Stimulated activated CD8-positive, alpha-beta memory T cell treated with anti-CD3 and anti-CD28 coated beads, Interleukin-4, amount 100 ng/mL, for 1 hour (primary cell): Measurements from ENCODE around the gene NID1.

Experiments
- DNase-seq, 2 donors: peaks; one replicate each; pipeline ENCODE4 v3.0.0-alpha.2; 2020; ENCODE audit warnings: low read depth in 2 of 2, low spot score in 1 of 2

Gene NID1, protein sequence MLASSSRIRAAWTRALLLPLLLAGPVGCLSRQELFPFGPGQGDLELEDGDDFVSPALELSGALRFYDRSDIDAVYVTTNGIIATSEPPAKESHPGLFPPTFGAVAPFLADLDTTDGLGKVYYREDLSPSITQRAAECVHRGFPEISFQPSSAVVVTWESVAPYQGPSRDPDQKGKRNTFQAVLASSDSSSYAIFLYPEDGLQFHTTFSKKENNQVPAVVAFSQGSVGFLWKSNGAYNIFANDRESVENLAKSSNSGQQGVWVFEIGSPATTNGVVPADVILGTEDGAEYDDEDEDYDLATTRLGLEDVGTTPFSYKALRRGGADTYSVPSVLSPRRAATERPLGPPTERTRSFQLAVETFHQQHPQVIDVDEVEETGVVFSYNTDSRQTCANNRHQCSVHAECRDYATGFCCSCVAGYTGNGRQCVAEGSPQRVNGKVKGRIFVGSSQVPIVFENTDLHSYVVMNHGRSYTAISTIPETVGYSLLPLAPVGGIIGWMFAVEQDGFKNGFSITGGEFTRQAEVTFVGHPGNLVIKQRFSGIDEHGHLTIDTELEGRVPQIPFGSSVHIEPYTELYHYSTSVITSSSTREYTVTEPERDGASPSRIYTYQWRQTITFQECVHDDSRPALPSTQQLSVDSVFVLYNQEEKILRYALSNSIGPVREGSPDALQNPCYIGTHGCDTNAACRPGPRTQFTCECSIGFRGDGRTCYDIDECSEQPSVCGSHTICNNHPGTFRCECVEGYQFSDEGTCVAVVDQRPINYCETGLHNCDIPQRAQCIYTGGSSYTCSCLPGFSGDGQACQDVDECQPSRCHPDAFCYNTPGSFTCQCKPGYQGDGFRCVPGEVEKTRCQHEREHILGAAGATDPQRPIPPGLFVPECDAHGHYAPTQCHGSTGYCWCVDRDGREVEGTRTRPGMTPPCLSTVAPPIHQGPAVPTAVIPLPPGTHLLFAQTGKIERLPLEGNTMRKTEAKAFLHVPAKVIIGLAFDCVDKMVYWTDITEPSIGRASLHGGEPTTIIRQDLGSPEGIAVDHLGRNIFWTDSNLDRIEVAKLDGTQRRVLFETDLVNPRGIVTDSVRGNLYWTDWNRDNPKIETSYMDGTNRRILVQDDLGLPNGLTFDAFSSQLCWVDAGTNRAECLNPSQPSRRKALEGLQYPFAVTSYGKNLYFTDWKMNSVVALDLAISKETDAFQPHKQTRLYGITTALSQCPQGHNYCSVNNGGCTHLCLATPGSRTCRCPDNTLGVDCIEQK

DNA sequence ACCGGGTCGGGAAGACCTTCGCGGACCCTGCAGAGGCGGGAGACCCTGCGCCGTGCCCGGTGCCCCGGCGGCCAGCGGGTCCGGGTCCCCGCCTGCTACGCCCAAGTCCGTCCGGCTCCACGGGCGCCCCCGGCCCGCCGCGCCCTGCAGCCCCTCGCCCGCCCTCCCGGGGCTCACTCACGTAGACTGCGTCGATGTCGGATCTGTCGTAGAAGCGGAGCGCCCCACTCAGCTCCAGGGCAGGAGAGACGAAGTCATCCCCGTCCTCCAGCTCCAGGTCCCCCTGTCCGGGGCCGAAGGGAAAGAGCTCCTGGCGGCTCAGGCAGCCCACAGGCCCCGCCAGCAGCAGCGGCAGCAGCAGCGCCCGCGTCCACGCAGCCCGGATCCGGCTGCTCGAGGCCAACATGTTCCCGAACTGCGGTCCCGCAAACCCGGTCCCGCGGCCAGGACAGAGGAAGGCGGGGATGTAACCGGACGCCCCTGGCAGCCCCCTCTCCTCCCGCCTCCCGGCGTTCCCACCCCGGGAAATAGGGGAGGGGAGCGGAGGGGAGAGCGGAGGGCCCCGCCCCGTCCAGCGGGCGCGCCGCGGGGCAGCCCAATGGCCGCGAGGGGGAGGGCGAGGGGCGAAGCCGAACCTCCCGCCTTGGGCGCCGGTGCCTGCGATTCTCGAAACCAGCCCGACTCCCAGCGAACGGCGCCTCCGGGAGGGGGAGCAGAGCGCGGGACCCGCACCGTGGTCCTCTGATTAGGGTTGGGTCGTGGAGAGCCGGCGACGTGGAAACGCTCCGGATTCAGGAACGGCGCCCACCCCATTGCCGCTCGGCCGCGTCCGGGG, at the start of gene NID1:
TSS of gene NID1 (minus strand) at position 417 of the 835 bp plus-strand sequence. CDS start at position 406, 11 bp downstream.
- no peak for DNase-seq

DNA sequence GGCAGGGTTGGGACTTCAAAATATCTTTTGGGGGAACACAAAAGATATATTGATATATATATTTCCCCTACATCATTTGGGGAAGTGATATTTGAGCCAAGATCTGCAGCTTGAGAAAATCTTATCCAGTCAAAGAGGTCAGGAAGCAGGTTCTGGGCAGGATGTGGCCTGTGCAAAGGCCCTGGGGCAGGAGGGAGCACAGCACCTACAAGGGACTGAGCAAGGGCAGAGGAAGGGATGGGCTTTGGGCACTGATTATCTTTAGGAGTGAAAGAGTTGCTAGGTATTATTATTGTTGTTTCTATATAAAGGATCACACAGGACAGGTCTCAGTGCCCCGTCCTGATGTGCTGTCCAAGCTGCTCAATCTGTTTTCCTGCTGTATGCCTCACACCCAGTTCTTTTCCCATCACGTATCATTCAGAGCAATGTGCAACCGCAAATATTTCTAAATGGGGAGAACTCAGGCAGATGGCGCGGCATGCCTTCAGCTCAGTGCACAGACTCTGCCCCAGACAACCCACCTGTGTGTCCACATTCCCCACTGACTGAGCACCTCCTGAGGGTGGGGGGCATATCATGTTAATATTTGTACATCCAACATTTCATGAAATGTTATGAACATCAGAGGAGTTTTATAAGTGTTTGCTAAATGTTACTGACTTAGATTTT, 49.3 kb upstream of the NID1 start:
- DNase-seq: no peak

DNA sequence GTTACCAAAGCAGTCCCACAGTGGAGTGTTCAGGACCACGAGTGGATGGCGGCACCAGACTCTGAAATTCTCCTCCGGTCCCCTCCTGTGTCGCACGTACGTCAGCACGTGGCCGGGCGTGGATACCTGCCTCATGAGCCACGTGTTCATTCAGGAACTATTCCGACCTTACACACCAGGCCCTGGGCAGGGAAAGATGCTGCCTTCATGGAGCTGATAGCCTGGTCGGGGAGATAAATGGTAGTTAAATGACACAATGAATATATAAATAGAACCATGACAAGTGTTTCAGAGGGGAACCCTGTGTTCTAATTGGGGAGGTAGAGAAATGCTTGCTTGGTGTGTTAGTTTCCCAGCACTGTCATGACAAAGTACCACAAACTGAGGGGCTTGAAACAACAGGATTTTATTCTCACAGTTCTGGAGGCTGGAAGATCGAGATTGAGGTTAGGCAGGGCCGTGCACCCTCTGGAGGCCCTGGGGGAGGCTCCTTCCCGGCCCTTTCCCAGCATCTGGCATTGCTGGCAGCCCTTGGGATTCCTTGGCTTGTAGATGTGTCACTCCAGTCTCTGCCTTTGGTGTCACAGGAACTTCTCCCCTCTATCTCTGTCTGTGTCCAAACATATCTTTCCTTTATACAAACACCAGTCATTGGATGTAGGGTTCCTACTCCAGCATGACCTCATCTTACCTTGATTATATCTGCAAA, 48.6 kb upstream of the NID1 start:
- DNase-seq: no peak

DNA sequence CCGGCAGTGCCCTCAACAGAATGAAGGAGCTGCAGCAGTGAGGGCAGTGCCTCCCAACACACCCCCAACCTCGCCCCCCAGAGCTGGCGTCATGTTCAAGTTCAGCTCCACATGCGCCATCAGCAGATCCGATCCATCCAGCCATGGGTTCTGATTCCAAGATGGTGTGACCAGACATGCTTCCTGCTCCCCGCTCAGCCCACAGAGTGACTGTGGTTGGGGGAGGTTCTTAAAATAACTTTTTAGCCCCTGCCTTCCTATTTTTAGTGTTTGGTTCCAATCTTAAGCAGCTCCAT, 47.4 kb upstream of the NID1 start:
- no peak for DNase-seq

DNA sequence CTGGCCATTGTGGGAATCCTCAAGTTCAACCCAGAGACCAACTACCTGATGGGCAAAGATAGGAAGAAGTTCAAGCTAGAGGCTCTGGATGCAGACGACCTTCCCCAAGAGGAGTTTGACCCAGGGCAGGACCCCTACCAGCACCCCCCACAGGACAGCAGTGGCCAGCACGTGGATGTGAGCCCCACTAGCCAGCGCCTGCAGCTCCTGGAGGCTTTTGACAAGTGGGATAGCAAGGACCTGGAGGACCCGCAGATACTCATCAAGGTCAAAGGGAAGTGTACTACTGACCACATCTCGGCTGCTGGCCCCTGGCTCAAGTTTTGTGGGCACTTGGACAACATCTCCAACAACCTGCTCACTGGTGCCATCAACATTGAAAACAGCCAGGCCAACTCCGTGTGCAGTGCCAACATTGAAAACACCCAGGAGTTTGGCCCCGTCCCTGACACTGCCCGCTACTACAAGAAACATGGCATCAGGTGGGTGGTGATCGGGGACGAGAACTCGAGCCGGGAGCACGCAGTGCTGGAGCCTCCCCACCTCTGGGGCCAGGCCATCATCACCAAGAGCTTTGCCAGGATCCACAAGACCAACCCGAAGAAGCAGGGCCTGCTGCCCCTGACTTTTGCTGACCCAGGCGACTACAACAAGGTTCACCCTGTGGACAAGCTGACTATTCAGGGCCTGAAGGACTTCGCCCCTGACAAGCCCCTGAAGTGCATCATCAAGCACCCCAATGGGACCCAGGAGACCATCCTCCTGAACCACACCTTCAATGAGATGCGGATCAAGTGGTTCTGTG, 46.8 kb upstream of the NID1 start:
- no peak for DNase-seq

DNA sequence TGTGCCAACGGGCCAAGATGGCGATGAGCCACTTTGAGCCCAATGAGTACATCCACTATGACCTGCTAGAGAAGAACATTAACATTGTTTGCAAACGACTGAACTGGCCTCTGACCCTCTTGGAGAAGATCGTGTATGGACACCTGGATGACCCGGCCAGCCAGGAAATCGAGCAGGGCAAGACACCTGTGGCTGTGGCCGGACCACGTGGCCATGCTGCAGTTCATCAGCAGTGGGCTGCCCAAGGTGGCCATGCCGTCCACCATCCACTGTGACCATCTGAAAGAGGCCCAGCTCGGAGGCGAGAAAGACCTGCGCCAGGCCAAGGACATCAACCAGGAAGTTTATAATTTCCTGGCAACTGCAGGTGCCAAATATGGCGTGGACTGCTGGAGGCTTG, 45.2 kb upstream of the NID1 start:
- no peak for DNase-seq

DNA sequence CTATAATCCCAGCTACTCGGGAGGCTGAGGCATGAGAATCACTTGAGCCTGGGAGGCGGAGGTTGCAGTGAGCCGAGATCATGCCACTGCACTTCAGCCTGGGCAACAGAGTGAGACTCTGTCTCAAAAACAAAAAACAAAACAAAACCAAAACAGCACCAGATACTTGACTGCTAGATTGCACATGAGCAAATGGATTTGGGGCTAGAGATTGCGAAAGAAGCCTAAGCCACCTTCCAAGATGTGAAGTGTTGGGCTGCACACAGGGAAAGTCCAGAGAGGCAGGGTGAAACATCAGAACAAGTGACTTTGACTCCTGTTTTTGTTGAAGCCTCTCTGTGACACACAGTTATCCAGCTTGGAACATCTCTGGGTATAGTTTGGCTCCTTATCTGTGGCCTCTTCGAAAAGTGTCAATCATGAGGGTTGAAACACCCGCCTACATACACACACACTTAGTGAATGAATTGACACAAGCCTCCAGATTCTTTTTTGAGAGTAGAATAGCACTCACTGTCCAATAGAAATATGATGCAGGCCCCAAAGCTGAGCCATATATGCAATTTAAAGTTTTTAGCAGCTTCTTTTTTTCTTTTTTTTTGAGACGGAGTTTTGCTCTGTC, 43.2 kb upstream of the NID1 start:
- DNase-seq: no peak

DNA sequence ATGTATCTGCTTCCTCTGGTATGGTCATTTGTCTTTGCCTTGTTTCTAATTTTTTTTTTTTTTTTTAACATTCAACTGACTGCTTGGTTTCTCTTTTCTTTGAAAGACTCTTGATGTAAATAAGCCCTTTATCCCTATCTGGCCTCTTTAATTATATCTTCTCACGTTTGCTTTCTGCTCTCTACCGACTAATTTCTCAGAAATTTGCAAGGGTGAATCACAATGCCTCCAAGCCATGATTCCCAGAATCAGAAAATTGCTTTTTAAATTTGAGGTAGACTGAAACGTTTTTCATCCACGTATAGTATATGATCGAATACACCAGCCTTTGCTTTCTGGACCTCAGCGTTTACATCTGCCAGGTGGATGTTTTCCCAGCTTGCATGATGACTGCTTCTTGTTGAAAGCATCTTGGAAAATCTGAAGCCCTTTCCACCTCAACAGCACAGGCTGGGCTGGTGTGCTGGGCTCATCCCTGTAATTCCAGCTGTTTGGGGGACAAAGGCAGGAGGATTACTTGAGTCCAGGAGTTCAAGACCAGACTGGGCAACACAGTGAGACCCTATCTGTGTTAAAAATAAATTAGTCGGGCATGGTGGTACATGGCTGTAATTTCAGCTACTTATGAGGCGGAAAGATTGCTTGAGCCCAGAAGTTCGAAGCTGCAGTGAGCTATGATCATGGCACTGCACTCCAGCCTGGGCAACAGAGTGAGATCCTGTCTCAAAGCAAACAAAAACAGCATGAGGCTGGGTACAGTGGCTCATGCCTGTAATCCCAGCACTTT, 42.4 kb upstream of the NID1 start:
- no peak for DNase-seq

DNA sequence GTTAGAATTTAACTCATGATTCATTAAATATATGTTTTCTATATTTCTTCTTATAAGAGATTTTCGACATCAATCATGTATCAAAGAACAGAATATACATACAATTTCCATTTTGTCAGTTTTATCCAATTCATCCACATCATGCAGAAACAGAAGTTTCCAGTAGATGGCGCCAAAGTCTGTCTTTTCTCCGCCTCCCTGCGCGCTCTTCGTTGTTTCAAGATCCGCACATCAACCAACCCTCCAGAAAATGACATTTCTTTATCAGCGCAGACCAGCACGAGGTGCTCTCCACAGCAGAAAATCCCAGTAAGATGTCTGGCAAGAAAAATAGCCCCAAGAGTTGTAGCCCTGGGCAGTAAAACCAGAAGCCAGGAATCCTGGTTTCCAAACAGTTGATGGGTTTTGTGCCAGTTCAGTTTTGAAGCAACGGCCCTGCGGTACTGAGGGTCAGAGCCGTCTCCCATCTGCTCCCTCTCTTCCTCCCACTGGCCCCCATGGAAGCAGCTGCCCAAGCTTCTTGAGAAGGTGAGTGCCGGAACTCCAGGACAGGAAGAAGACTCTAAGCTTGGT, 38.8 kb upstream of the NID1 start:
- DNase-seq: peak; percentile 26 to 29

DNA sequence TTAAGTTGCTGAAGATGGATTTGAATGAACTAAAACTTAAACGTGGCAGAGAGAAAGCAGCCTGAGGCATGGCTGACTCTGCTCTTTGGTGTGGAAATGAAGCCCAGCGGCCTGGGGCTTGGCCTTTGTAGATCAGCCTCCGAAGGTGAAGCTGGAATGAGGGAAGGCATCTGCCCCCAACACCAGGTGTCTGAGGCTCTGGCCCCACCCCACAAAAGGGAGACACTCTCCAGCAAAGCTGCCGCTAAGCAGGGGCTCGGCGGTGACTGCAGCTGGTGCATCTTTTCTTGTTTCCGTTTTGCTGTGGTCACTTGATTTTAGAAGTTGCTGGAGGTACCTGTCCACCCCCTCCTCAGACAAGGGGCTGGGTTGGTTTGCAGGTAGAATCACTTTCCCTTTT, 38.2 kb upstream of the NID1 start:
- DNase-seq: no peak

DNA sequence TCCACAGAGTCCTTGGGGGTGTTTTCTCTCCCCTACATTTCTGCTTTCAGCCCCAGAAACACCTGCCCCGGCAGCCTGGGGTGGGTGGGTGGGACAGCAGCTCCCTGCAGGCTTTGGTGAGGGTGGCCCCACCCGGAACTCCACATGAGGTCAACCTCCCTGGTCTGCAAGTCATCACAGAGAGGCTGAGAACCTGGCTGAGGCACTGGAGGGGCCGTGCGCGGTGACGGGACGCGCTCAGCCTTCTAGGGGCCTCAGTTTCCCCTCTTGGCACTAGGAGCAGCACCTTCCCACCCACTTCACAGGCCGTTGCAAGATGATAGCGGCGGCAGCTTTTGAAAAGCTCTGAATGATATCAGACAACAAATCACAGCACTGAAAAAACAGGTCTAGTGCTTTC, 37.7 kb upstream of the NID1 start:
- no peak for DNase-seq

DNA sequence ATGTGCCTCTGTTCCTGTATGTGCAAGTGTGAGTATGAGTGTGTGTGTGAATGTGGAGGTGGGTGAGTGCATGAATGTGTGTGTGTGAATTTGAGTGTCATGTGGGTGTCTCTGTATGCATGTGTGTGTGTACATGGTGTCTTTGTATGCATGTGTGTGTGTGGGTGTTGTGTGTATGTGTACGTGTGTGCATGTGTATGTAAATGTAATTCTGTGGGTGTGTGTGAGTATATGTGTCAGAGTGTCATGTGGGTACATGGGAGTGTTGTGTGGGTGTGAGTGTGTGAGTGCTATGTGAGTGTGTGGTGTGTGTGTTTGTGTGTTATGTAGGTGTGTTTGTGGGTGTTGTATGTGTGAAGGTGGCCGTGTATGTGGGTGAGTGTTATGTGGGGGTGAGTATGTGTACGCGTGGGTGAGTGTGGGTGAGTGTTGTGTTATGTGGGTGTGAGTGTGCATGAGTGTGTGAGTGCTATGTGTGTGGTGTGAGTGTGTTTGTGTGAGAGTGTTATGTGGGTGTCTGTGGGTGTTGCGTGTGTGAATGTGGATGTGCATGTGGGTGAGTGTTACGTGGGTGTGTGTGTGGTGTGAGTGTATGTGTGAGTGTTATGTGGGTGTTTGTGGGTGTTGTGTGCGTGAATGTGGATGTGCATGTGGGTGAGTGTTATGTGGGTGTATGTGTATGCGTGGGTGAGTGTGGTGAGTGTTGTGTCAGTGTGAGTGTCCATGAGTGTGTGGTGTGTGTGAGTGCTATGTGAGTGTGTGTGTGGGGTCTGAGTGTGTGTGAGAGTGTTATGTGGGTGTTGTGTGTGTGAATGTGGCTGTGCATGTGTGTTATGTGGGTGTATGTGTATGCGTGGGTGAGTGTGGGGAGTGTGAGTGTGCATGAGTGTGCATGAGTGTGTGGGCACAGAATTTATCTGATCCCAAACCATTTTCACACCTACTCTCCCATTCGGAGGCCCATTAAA, 36.6 kb upstream of the NID1 start:
- no peak for DNase-seq

DNA sequence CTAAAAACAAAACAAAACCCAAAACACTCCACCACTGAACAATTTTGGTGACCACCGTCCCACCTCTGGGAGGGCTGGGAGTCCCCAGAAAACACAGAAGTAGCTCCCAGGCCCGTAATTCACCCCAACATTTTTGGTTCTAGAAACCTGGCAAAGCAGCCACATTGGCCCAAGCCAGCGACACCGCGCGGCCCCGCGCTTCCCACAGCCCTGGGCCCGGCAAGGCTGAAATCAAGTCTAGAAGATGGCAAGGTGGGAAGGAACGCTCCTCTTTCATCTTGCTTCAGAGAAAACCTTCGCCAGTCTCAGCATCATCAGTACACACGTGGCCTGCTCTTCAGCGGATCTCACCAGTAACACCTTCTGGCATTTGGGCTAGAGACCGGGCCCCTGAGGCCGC, 35.9 kb upstream of the NID1 start:
- DNase-seq: no peak

DNA sequence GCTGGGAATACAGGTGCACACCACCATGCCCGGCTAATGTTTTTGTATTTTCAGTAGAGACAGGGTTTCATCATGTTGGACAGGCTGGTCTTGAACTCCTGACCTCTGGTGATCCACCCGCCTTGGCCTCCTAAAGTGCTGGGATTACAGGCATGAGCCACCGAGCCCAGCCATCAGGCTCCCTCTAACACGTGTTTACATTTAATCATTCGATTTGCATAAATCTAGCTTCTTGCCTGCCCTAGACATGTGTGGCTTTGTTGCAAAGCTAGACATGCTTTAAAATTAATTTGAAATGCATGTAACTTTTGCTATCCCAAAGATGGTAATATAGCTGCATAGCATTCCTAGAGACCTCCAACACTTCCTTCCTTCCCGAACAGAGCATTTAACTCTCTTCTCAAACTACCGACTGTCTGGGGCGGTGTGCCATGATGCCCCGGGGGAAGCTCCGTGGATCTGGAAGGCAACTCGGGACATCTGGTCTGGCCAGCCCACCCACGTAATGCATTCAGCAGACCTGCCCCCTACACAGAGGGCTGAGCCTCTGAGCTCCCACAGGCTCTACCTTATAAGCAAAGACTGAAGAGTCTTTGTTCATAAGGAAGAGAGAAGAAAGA, 34.6 kb upstream of the NID1 start:
- no peak for DNase-seq

DNA sequence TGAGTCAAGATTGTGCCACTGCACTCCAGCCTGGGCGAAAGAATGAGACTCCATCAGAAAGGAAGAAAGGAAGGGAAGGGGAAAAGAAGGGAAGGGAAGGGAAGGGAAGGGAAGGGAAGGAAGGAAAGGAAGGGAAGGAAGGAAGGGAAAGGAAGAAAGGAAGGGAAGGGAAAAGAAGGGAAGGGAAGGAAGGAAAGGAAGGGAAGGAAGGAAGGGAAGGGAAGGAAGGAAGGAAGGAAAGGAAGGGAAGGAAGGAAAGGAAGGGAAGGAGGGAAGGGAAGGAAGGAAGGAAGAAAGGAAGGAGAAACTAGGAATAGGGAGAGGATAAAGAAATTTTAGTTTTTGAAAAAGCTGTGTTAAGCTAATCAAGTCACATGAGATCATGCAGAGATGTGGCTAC, 33.4 kb upstream of the NID1 start:
- no peak for DNase-seq
